ENCODE measurements around the gene CCDC127.

- no peak for TF ChIP-seq SETDB1 (CRISPR knock-in tag; IDR thresholded peaks at IDR 0.05; ENCODE audit: borderline replicate concordance)
- no peak for TF ChIP-seq MLX (CRISPR knock-in tag; IDR thresholded peaks at IDR 0.05)
- no peak for TF ChIP-seq ZBED4 (CRISPR knock-in tag; IDR thresholded peaks at IDR 0.05; ENCODE audit: borderline replicate concordance)
- no peak for TF ChIP-seq ZNF768 (CRISPR knock-in tag; IDR thresholded peaks at IDR 0.05)
- TF ChIP-seq, protein P1, sequence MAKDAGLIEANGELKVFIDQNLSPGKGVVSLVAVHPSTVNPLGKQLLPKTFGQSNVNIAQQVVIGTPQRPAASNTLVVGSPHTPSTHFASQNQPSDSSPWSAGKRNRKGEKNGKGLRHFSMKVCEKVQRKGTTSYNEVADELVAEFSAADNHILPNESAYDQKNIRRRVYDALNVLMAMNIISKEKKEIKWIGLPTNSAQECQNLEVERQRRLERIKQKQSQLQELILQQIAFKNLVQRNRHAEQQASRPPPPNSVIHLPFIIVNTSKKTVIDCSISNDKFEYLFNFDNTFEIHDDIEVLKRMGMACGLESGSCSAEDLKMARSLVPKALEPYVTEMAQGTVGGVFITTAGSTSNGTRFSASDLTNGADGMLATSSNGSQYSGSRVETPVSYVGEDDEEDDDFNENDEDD (CRISPR knock-in tag; IDR thresholded peaks at IDR 0.05; ENCODE audit: borderline replicate concordance): no peak
- TF ChIP-seq FOXO1 (CRISPR knock-in tag; IDR thresholded peaks at IDR 0.05): no peak
- TF ChIP-seq MAX (IDR thresholded peaks at IDR 0.05): no peak
- TF ChIP-seq ZKSCAN1 (IDR thresholded peaks at IDR 0.05; ENCODE audit: low read length): no peak
Measured at GRCh38 chr5:199197-199949, 18.6 kb downstream of the CCDC127 start.

All from HepG2 (cell line).